Esophagus muscularis mucosa (tissue), 4 donors: ENCODE results near the gene FFAR2. TPM values are rescaled to one million over a fixed set of nuclear protein-coding genes. Genes with fewer than 3 reads are reported as not detected.

ENCODE experiments used
- DNase-seq: peaks from one replicate; pipeline ENCODE4 v3.0.0-alpha.2; 2017; ENCODE audit errors: extremely low spot score
- H3K27ac ChIP-seq, 4 donors: fragments of 200-600 bp; sonication (generic); replicated peaks in 1 of 4; 1 replicate in 3 of 4; 2 replicates in 1 of 4; pipeline ENCODE4 v1.5.1; 2016 to 2019; ENCODE audit warnings: mild to moderate bottlenecking in 1 of 4
- H3K27me3 ChIP-seq, 4 donors: fragments of 200-600 bp; sonication (generic); one replicate each; pipeline versions ENCODE4 v1.5.1 to v1.6.0; 2016 to 2019
- H3K36me3 ChIP-seq, 4 donors: fragments of 200-600 bp; sonication (generic); one replicate each; pipeline ENCODE4 v1.5.1; 2016 to 2019
- H3K4me1 ChIP-seq, 4 donors: fragments of 200-600 bp; sonication (generic); one replicate each; pipeline ENCODE4 v1.5.1; 2016 to 2019
- H3K4me3 ChIP-seq, 4 donors: fragments of 200-600 bp; sonication (generic); 1 replicate in 2 of 4; 2 replicates in 2 of 4; pipeline ENCODE4 v1.5.1; 2016 to 2019; ENCODE audit warnings: mild to moderate bottlenecking in 4 of 4, moderate library complexity in 1 of 4
- H3K9me3 ChIP-seq, 4 donors: fragments of 200-600 bp; sonication (generic); 1 replicate in 3 of 4; 2 replicates in 1 of 4; pipeline ENCODE4 v1.5.1; 2016 to 2019
- CTCF ChIP-seq, 3 experiments: fragments of 200-600 bp in 2 of 3; fragments of 450-650 bp in 1 of 3; sonication (generic) in 2 of 3; IDR thresholded peaks; one replicate each; pipeline ENCODE4 v1.5.1; 2017 to 2019; ENCODE audit warnings: antibody characterized with exemption in 3 of 3, mild to moderate bottlenecking in 2 of 3, moderate library complexity in 1 of 3
- EP300 ChIP-seq: sonication (generic); formaldehyde crosslinking; IDR thresholded peaks from one replicate; pipeline ENCODE4 v1.6.1; 2017; ENCODE audit warnings: antibody characterized with exemption
- POLR2A ChIP-seq: fragments of 450-650 bp; IDR thresholded peaks from one replicate; pipeline ENCODE4 v1.6.1; 2017; ENCODE audit warnings: antibody characterized with exemption, moderate library complexity, mild to moderate bottlenecking, low read depth
- POLR2AphosphoS5 ChIP-seq, 2 donors: sonication (generic); formaldehyde crosslinking; IDR thresholded peaks; one replicate each; pipeline ENCODE4 v1.6.1; 2017; ENCODE audit warnings: antibody characterized with exemption in 2 of 2
- WGBS: methylation state at CpG from one replicate; pipeline ENCODE4 v1.1.5; 2018; 5-methylcytosine and 5-hydroxymethylcytosine counted together
- intact Hi-C: fragments of 100-400 bp; cut with DNase I; formaldehyde crosslinking; loops from one replicate; pipeline ENCODE4 v1.15.1; 2023
- total RNA-seq, 4 donors: library from RNA; depleted of rRNA; stranded (reverse); fragments of >200 nt; gene quantifications; one replicate each; pipeline versions ENCODE4 v1.1.0 to v1.2.1, GENCODE V29; 2016

The FFAR2 gene
- total RNA-seq, 4 donors from 2014 or later, result 1.7 TPM; not detected in 3

GRCh38 chr19:35484252-35485036, 36.4 kb downstream of the FFAR2 start:
- no peaks in the 10 kb centered on the region for H3K4me1 ChIP-seq
- no peak for DNase-seq
- no peak overlapping the region for H3K27ac ChIP-seq
- H3K4me3 ChIP-seq, result no peak overlapping the region
- H3K9me3 ChIP-seq, result no peaks in the 10 kb centered on the region
- no peaks in the 10 kb centered on the region for H3K36me3 ChIP-seq
- WGBS, result 65% methylated on average over 7 of the region's 7 CpGs
- intact Hi-C loops, result no loop called here
- TF ChIP-seq POLR2AphosphoS5 (IDR thresholded peaks at IDR 0.05) (no peak), EP300 (no peak), CTCF (IDR thresholded peaks at IDR 0.05) (no peak), POLR2A (no peak)
- peaks cover 0 to 24% (median 0%) of the 10 kb centered on the region in 4 donors for H3K27me3 ChIP-seq

DNA sequence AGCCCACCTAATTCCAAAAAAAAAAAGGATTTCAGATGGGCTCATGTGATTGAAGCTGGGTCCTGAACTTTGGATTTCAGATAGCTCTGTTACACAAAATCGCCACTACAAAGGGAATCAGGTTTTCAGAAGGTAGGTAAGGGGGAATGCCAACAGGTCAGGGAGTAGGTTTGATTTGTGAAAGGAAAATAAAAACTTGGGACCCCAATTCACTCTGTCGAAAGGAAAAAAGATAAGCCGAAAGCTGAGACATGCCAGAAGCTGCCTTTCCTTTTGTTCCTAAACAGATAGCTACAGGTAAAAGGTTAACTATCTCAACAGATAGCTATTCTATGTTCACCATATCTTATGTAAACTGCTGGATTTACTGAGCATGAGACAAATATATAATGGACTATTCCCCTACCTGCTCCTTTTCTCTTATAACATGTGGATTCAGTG, 38.2 kb downstream of the FFAR2 start:
- Histone ChIP-seq H3K27me3 (peaks cover 0 to 38% (median 0%) of the 10 kb centered on the region in 4 donors), H3K36me3 (no peaks in the 10 kb centered on the region), H3K4me3 (no peak overlapping the region), H3K27ac (no peak overlapping the region), H3K4me1 (no peaks in the 10 kb centered on the region), H3K9me3 (no peaks in the 10 kb centered on the region)
- WGBS, result 86% methylated on average over 3 of the region's 3 CpGs
- intact Hi-C loops, result no loop called here
- TF ChIP-seq POLR2AphosphoS5 (IDR thresholded peaks at IDR 0.05) (no peak), CTCF (IDR thresholded peaks at IDR 0.05) (no peak), EP300 (no peak), POLR2A (no peak)
- DNase-seq, result no peak

DNA sequence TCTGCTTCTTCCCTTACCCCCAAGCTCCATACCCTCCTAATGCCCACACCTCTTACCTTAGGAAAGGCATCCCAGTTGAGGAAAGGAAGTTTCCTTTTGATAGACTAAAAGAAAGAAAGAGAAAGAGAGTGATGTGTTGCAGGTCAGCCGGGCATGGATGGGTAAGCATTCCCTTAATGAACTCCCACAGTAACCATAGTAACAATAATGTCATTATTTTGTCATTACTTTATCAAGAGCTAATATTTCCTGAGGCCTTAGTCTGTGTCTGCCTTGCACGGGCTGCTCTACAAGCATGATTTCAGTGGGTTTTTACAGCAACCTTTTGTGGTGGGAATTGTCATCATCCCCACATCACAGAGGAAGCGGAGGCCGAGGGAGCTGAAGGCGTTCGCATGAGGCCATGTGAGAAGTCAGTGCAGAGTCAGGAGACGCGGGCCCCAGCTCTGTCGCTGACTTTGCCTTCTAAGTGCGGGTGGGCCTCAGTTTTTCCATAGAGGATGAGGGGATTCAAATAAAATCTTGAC, 39.7 kb downstream of the FFAR2 start:
- no peak for TF ChIP-seq EP300
- intact Hi-C loops, result no loop called here
- 76% methylated on average over 10 of the region's 10 CpGs for WGBS

GRCh38 chr19:35488677-35489076, 40.6 kb downstream of the FFAR2 start:
- no peak for DNase-seq
- H3K4me3 ChIP-seq, result no peak overlapping the region
- no peak for TF ChIP-seq POLR2AphosphoS5 (IDR thresholded peaks at IDR 0.05)
- TF ChIP-seq EP300, result no peak
- no peak for TF ChIP-seq POLR2A
- TF ChIP-seq CTCF (IDR thresholded peaks at IDR 0.05), result no peak
- peaks cover 0 to 48% (median 0%) of the 10 kb centered on the region in 4 donors for H3K27me3 ChIP-seq
- H3K27ac ChIP-seq, result no peak overlapping the region
- WGBS, result 81% methylated on average over 16 of the region's 16 CpGs
- intact Hi-C loops, result no loop called here
- H3K36me3 ChIP-seq, result no peaks in the 10 kb centered on the region
- no peaks in the 10 kb centered on the region for H3K4me1 ChIP-seq
- H3K9me3 ChIP-seq, result no peaks in the 10 kb centered on the region

More for the DNA sequence above, 39.7 kb downstream of the FFAR2 start:
- H3K4me3 ChIP-seq, result no peak overlapping the region
- no peaks in the 10 kb centered on the region for H3K36me3 ChIP-seq
- peaks cover 0 to 42% (median 0%) of the 10 kb centered on the region in 4 donors for H3K27me3 ChIP-seq
- no peaks in the 10 kb centered on the region for H3K4me1 ChIP-seq
- no peak overlapping the region for H3K27ac ChIP-seq
- no peak for DNase-seq
- H3K9me3 ChIP-seq, result no peaks in the 10 kb centered on the region

- Histone ChIP-seq H3K4me3 (no peak within 1 kb of the TSS), H3K27me3 (peaks cover 0 to 63% (median 0%) of the 10 kb centered on the region in 4 donors), H3K36me3 (no peaks in the 10 kb centered on the region), H3K27ac (no peak within 1 kb of the TSS), H3K4me1 (peaks cover 4% of the 10 kb centered on the region in 4 donors), H3K9me3 (no peaks in the 10 kb centered on the region)
- intact Hi-C loops, result loop anchor here (5.0 kb wide), 1 partner anchor 138 kb away; no protein-coding TSS in a partner anchor
- TF ChIP-seq POLR2A (no peak), POLR2AphosphoS5 (IDR thresholded peaks at IDR 0.05) (no peak), EP300 (no peak), CTCF (IDR thresholded peaks at IDR 0.05) (no peak)
- no peak for DNase-seq
- 81% methylated on average over 9 of the region's 9 CpGs for WGBS
These were observed 42.3 kb downstream of the FFAR2 start, which contains the start of gene KRTDAP for GRCh38 chr19:35490364-35490763. TSS of gene KRTDAP (minus strand) at chr19:35490464. CDS start at chr19:35490442, 22 bp downstream.
